Left ventricle myocardium superior (tissue), 1 donor: ENCODE measurements around the gene SMAP1. TPM values are rescaled to one million over a fixed set of nuclear protein-coding genes. Genes with fewer than 3 reads are reported as not detected.

Experiments used
- ATAC-seq: fragments of 200-7000 bp; cut with Tn5 transposase; one replicate; pipeline ENCODE4 v1.9.1; 2020; ENCODE audit warnings: mild to moderate bottlenecking, moderate library complexity
- DNase-seq: peaks from one replicate; pipeline ENCODE4 v3.0.0-alpha.2; 2020
- intact Hi-C: fragments of 100-400 bp; cut with micrococcal nuclease; formaldehyde crosslinking; loops from one replicate; pipeline ENCODE4 v1.11.0; 2022
- total RNA-seq: library from RNA; stranded (reverse); fragmentation: NEBNext Ultra II Directional; extraction: Animal tissue kit (Norgen Biotek cat#: 25700); gene quantifications from one replicate; pipeline ENCODE4 v1.2.1, GENCODE V29; 2021
- donor health status: DM: no; HTN: yes; CAD: no; lungs with severe emphysema.

SMAP1 gene
- total RNA-seq, 1 donor from 2014 or later, result 32.2 TPM

DNA sequence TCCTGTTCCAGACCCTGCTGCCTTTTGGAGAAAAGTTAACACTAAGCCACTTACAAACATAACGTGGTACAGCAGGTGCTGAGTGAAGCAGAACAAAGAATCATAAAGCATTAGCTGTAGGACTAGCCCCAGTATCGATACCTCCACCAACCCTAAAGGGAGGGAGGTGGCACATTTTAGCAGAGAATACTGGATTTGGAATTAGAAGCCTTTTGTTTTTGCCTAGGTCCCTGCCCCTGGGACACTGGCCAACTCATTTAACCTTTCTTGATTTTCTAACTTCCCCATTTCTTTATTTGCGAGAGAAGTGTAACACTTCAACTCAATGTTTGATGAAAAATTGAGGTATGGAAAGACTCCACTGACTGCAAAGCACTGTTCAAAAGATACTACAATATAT lies 195.7 kb downstream of the SMAP1 start:
- ATAC-seq, result peak; percentile 22
- intact Hi-C loops, result no loop called here

DNA sequence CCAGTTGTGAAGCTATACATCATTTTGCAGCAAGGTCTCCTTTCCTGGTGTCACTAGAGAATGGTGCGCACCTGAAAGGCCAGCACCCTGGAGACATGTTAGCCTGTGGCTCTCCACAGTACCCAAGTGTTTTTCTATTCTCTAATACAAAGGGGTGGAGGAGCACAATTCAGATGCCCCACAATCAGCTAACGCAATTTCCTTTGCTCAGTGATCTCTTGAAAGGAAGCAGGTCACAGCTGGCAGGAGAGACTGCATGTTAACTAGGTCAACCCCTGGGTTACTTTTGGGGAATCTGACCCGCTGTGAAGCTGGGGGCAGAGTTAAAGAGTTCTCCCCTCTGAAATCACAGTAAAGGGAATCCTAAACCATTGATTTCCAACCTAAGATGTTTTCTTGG lies 196.7 kb downstream of the SMAP1 start:
- ATAC-seq (no peak), DNase-seq (no peak)
- intact Hi-C loops, result no loop called here

More for the DNA sequence above, 195.7 kb downstream of the SMAP1 start:
- DNase-seq, result no peak

DNA sequence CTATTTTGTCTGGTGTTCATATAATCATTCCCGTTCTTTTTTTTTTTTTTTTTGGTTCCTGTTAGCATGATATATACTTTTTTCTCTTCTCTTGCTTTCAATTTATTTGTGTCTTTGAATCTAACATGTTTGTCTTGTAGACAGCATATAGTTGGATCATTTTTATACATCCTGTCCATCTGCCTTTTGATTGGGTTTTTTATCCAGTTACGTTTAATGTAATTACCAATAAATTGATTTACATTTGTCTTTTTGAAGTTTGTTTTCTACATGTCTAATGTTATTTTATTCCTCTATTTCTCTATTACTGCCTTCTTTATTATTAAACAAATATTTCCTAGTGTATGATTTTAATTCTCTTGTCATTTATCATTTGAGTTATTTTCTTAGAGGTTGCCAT lies 204.8 kb downstream of the SMAP1 start:
- intact Hi-C loops, result no loop called here
- ATAC-seq (no peak), DNase-seq (no peak)

DNA sequence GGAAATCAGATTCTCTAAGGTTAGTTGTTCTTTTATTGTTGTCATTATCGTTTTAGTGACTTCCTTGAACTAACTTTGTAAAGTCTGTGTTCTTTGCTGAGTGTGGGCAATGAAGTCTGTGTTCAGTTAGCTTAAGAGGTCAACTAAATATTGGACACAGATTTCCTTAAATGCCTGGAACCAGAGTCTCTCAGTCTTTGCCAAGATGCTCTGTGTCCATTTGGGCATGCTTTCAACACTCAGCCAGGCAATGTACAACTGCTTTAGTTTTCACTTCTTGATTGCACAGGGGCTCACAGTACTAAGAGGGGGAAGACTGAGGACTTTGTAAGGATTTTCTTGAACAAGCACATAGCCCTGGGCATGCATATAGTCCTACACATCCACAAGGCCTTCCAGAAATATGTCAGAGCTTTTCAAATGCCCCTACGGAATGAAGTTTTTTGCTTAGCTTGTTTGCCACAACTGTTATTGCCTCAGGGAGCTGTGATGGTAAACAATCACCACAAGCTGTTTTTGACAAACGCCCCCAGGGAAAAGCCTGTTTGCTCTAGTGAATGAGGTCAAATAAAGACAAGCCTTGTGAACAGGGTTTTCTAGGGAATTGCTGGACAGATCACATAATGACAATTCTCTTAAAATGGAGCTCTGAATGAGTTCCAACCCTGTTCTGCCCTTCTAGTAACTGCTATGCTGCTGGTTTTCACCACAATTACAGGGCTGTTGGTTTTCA lies 206.7 kb downstream of the SMAP1 start:
- ATAC-seq, result no peak
- intact Hi-C loops, result no loop called here
- no peak for DNase-seq

DNA sequence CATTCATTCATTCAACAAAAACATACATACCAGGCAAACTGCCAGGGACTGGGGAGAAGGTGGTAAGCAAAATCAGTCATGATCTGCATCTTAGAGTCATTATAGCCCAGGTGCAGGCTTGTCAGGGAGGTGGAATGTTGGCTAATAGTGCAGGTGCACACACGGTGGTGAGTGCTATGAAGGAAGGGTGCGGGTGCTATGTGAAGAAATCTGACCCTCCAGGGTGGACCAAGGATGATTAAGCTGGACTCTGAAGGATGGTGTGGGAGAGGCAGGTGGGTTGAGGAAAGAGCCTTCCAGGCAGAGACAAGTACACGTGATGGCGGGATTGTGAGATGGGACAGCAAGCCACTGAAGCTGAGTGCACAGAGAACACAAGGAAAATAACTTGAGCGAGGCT lies 211.8 kb downstream of the SMAP1 start:
- intact Hi-C loops, result no loop called here
- no peak for DNase-seq
- no peak for ATAC-seq

DNA sequence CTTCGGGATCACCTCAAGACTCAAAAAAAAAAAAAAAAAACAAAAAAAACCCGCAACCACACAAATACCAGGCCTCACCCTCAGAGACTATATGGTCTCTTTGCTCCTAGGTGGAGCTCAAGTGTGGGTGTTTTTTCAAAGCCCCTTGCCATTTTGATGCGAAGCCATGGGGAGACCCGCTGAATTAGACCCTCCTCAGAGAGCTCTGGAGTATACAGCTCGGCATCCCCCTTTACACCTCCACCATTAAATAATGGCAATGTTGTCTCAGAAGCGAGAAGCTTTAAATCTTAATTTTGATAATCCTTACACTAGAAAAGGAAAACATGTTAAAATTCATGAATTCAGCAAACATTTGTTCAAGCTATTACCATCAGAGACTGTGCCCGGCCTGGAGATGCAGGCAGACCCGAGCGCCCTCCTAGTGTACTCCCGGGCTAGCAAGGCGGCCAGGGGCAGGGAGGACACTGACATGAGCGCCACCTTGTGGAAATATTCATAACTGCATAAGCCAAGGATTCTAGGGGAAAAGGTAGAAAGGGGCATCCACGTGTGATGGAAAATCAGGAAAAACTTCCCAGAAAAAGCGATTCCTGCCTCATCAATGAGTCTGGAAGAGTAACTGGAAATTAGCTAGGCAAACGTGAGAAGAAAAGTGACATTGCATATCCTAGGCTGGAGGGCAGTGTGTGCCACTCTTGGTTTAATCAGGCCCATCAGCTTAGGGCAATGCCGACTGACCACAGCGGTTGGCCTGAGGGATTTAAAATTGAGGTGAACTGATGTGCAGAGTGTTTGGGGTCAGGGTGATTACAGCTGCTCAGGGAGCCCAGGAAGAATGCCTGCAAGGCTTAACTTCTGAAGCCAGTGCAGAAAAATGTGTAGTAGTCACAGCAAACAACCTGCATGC lies 216.6 kb downstream of the SMAP1 start:
- ATAC-seq, result peak; percentile 84
- DNase-seq, result peak; percentile 62
- intact Hi-C loops, result loop anchor here (2.0 to 10.0 kb wide), 2 partner anchors 178 to 340 kb away; no protein-coding TSS in a partner anchor

DNA sequence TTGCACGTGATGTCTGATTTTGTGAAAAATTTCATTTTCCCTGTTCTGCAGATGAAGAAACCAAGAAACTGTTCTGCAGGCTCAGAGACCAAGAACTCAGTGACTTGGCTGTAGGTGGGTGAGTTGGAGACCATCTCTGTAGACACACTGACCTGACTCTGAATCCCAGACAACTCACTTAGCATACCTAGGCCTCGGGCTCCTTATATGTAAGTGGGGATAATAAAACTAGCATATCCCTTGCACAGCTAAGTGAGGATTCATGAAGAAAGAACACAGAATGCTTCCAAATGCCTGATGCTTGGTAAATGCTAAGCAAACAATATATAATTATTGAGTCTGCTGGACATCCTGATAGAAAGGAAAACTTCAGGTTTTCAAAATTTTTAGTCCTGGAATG lies 218.4 kb downstream of the SMAP1 start:
- ATAC-seq (no peak), DNase-seq (no peak)
- intact Hi-C loops, result loop anchor here (10.0 kb wide), 1 partner anchor 341 kb away; no protein-coding TSS in a partner anchor

DNA sequence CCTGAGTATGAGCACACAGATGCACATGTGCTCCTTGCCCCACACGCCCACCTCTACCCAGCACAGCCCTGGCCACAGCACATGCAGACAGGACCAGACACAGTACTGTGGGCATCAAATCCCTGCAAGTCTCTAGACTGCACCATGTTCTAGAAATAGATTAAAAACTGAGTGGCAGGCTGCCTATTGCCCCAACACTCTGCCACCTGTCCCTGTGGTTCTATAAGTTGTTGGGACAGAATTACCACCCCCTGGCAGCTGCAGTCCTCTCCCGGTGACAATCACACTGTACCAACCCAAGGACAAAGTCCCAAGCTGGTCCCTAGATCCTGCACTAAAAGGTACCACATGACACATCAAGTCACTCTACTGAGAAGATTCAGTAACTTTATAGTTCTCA lies 219.0 kb downstream of the SMAP1 start:
- ATAC-seq, result no peak
- DNase-seq, result no peak
- intact Hi-C loops, result loop anchor here (10.0 kb wide), 1 partner anchor 342 kb away; no protein-coding TSS in a partner anchor

DNA sequence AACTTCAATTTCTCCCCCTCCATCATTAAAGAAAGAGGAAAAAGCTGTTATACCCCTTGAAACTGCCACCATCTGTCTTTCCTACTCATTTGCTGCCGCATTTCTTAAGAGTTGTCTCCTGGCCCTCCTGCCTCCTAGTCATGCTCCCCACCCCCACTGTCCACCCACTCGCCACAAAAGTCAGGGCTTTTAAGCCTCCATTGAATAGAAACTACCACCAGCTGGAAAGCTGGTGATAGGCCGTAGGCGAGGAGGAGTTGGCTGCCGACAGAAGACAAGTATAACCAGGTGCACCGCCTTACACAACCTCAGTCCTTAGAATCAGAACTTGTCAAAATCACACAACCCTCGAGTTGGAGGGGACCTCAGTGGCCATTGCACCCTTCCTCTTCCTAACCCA lies 221.6 kb downstream of the SMAP1 start:
- ATAC-seq (no peak), DNase-seq (no peak)
- intact Hi-C loops, result loop anchor here (10.0 kb wide), 1 partner anchor 344 kb away; no protein-coding TSS in a partner anchor

DNA sequence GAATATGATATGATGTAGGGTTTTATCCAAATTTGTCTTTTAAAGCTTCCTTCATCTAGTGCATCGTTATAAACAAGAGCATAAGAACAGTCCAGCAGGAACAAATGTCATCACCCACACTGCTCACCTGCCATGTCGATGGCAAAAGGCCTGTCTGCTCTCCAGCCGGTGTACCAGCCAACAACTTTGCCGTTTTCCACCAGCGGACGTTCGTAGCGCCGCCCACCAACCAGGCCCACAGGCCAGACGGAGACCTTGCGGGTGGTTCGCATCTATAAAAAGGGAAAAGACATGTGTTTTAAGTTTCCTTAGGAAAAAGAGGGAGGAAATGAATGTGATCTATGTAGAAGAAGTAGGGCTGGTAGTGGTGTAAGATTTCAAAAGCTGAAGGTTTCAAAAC lies 226.3 kb downstream of the SMAP1 start:
- no peak for DNase-seq
- intact Hi-C loops, result no loop called here

DNA sequence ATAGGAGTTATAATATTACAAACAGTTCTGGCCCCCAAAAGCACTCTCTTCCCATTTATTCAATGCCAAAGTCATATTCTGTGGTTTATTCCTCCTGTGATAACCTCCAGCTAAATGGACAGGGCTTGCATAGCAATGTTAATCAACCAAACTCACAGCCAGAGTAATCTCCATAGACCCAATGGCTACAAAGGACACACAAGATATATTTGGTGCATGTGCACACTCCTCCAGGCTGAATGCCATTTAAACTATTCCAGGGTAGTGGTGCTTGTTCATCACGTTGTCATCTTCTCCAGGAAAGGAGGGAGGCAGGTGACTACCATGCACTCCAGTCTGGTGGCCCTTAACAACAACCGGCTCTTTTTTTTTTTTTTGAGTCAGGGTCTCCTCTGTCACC lies 232.4 kb downstream of the SMAP1 start:
- intact Hi-C loops, result no loop called here
- ATAC-seq (peak; percentile 92), DNase-seq (no peak)

More for the DNA sequence above, 226.3 kb downstream of the SMAP1 start:
- ATAC-seq, result no peak

DNA sequence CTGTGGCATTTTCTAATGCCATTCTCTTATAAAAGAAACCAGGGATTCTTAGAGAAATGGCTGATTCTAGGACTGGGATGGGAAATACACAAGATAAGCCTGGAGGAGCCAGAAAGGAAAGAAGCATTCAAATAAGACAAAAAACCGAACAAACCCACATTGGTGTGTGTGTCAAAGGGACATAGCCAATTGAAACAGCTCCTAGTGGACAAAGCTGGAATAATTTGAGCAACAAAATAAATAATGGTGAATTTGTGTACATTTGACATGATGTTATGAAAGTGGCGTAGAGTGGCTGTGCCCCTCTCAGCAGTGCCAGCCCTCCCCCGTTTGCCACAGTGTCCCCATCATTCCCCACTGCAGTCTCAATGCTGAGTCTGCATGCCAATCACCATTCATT lies 233.6 kb downstream of the SMAP1 start:
- DNase-seq (no peak), ATAC-seq (no peak)
- intact Hi-C loops, result no loop called here

DNA sequence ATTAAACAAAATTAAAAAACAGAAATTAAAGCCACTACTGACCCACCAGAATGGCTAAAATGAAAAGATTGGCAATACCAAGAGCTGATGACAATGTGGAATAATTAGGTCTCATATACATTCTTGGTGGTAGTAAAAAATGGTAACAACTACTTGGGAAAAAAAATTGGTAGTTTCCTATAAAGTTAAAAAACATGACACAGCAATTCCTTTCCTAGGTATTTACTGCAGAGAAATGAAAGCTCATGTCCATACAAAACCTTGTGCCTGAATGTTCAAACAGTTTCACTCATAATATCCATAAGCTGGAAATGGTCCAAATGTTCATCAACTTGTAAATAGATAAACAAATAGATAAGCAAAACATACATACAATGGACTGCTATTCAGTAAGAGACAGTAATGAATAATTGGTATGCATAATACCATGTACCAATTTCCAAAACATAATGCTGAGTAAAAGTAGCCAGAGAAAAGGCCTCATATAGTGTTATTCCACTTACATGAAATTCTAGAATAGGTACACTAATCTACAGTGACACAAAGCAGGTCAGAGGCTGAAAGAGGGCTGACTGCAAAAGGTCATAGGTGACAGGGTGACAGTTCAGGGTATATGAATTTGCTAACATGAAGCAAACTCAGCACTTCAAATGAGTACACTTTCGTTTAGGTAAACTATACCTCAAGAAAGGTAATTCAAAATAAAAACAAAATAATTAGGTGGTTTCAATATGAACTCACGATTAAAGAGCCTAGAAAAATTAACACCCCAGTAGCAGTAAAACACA lies 236.2 kb downstream of the SMAP1 start:
- intact Hi-C loops, result no loop called here
- no peak for ATAC-seq

DNA sequence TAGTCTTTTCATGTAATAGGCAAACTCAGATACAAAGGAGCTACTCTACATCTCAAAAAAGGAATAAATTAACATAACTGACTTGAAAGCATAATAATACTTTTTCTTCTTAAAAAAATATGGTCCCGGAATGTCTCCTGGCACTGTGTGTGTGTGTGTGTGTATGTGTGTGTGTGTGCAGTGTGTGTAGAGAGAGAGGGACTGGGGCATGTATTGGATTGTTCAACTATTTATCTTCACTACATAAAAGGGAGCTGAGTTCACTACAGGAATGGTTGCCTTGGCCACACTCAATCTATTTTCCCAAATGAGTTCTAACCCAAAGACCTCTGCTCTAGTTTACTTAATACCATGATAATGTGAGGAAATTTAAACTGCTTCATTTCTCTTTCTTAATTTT lies 238.1 kb downstream of the SMAP1 start:
- DNase-seq (no peak), ATAC-seq (no peak)
- intact Hi-C loops, result no loop called here

More for the DNA sequence above, 236.2 kb downstream of the SMAP1 start:
- DNase-seq, result no peak

Other genes starting within 250 kb of the SMAP1 start
- gene SDHAF4, start 101.0 kb upstream of the SMAP1 start, total RNA-seq, result 17.0 TPM